ENCODE results near the gene SPOP. TPM values are rescaled to one million over a fixed set of nuclear protein-coding genes. Genes with fewer than 3 reads are reported as not detected.

The SPOP gene
- total and polyA plus RNA-seq, 9 of the 15 experiments (the other 6 are each of a cell fraction or from before 2014, with no cell fraction given): 34.2 to 65.9 (median 39.7) TPM

- no peak overlapping the region for H3K4me3 ChIP-seq
- peaks cover 60% of the 10 kb centered on the region for H3K36me3 ChIP-seq (ENCODE audit: control insufficient read depth, insufficient read depth, low read length)
- H3K4me1 ChIP-seq (replicated peaks in 1 of 2; ENCODE audit: control insufficient read depth in 2 of 2, insufficient read depth in 2 of 2, low read length in 2 of 2): peaks cover 2 to 9% of the 10 kb centered on the region in 2 experiments; a peak in 4 of 5 replicates
- BruUV-seq (replicated peaks): no TSS peak
- in situ Hi-C loops (cut with MboI): no loop called here
- no peaks in the 10 kb centered on the region for H3K27me3 ChIP-seq (ENCODE audit: control insufficient read depth in 2 of 2, insufficient read depth in 2 of 2, low read length in 2 of 2)
- POLR2A ChIA-PET: interaction anchor here (0.6 to 1.4 kb wide), 3 partner anchors 57 to 131 kb away, joined by 3 to 4 read pairs (median 3); partner anchors contain the start of gene KAT7
- H2AFZ ChIP-seq (ENCODE audit: low read depth, low read length): no peak overlapping the region
- H3K9ac ChIP-seq (ENCODE audit: insufficient read depth in 1 of 2, low read depth in 2 of 2, low read length in 2 of 2): no peak overlapping the region
- H3K9me3 ChIP-seq (replicated peaks; ENCODE audit: control insufficient read depth, insufficient read depth, low read depth, low read length): no peaks in the 10 kb centered on the region
- no peak for TF ChIP-seq ZNF431 (CRISPR knock-in tag; IDR thresholded peaks at IDR 0.05)
- peak; percentile 38; the same call in 1 of the 2 replicates for TF ChIP-seq SMC3 (conservative IDR thresholded peaks at IDR 0.05; ENCODE audit: insufficient read depth, low read depth, low read length)
- peak in 1 of 2 experiments; percentile 54; a peak in 3 of 4 replicates for TF ChIP-seq RAD21 (CRISPR knock-in tag; conservative IDR thresholded peaks at IDR 0.05 in 1 of 2, IDR thresholded peaks at IDR 0.05 in 1 of 2)
- TF ChIP-seq REST (IDR thresholded peaks at IDR 0.05; ENCODE audit: borderline replicate concordance): peak; percentile 23; the same call in 1 of the 2 replicates
- no peak for TF ChIP-seq REST (CRISPR knock-in tag; IDR thresholded peaks at IDR 0.05; ENCODE audit: low read depth)
- TF ChIP-seq CTCF (IDR thresholded peaks at IDR 0.05 in 2 of 3, conservative IDR thresholded peaks at IDR 0.05 in 1 of 3; ENCODE audit: insufficient read depth in 2 of 3, low read depth in 1 of 3, low read length in 3 of 3): peak; percentile 55 to 58 (median 57)
- no peaks in the 10 kb centered on the region for H3K9me1 ChIP-seq (ENCODE audit: control insufficient read depth, insufficient read depth, low read length)
- CTCF ChIA-PET (ENCODE audit: low intra/inter-chr PET ratio): interaction anchor here (0.5 to 2.8 kb wide), 6 partner anchors 128 to 1024 kb away, joined by 3 to 20 read pairs (median 7); partner anchors contain the start of gene NXPH3
- H3K79me2 ChIP-seq (ENCODE audit: control insufficient read depth, insufficient read depth, low read length): peaks cover 17% of the 10 kb centered on the region
- H3K27ac ChIP-seq (ENCODE audit: extremely low read depth, low read depth, low read length): no peak overlapping the region
- intact Hi-C loops (cut with micrococcal nuclease): no loop called here
- 63% methylated on average over 6 of the region's 6 CpGs for WGBS (ENCODE audit: insufficient coverage, low coverage, missing lambda C conversion rate)
- FAIRE-seq (peak; percentile 70), DNase-seq (ENCODE audit: extremely low read depth in 1 of 4, low spot score in 3 of 4) (peak in 2 of 4 experiments; percentile 24 to 48), ATAC-seq (no peak)
- no peak overlapping the region for H3K4me2 ChIP-seq (ENCODE audit: insufficient read depth, low read length)
- no peaks in the 10 kb centered on the region for H4K20me1 ChIP-seq (replicated peaks; ENCODE audit: control insufficient read depth, insufficient read depth, low read length)
Measured at GRCh38 chr17:49703557-49704277, 25.8 kb upstream of the SPOP start.
